K562 (cell line): ENCODE results near the gene CERCAM. TPM values are rescaled to one million over a fixed set of nuclear protein-coding genes. Genes with fewer than 3 reads are reported as not detected.

Experiments
- CTCFL ChIP-seq: IDR thresholded peaks from 2 replicates; pipeline ENCODE4 v1.6.1; 2011; ENCODE audit warnings: borderline replicate concordance, low read depth, mild to moderate bottlenecking, moderate library complexity, low read length; ENCODE audit not compliant: insufficient read depth, poor library complexity, severe bottlenecking
- JUND ChIP-seq, 2 experiments: IDR thresholded peaks; 2 replicates in 1 of 2; 3 replicates in 1 of 2; pipeline ENCODE4 v1.6.1; 2011; ENCODE audit warnings: borderline replicate concordance in 2 of 2, low read depth in 2 of 2, low read length in 2 of 2, improper control_type of control experiment in 1 of 2, missing biosample characterization in 1 of 2, missing genetic modification characterization in 1 of 2, missing genetic modification reagents in 1 of 2
- MGA ChIP-seq: fragments of 450-650 bp; IDR thresholded peaks from 2 replicates; pipeline ENCODE4 v1.6.1; 2016; ENCODE audit warnings: mild to moderate bottlenecking, moderate library complexity
- POLR2A ChIP-seq: fragments of 450-650 bp; conservative IDR thresholded peaks from 2 replicates; pipeline ENCODE4 v1.6.1; 2016
- PREB ChIP-seq: sonication (generic); formaldehyde crosslinking; IDR thresholded peaks from 2 replicates; pipeline ENCODE4 v1.8.1; 2023; ENCODE audit warnings: mild to moderate bottlenecking, missing genetic modification reagents
- ZBTB33 ChIP-seq: sonication (generic); formaldehyde crosslinking; IDR thresholded peaks from 2 replicates; pipeline ENCODE4 v1.8.1; 2023; ENCODE audit warnings: mild to moderate bottlenecking, missing genetic modification reagents
- polyA plus RNA-seq, 8 experiments: library from polyadenylated mRNA; depleted of rRNA in 4 of 8; stranded (reverse) in 5 of 8; unstranded in 3 of 8; fragments of >200 nt; fragmentation: Nextera tagmentation in 2 of 8; fragmentation: Illumina TruSeq in 1 of 8; extraction: Ambion mirVana in 2 of 8; extraction: Trizol in 1 of 8; gene quantifications; 2 replicates each; pipeline versions ENCODE4 v1.2.1 to v1.2.3, GENCODE V29; 2011 to 2014; ENCODE audit warnings: inconsistent platforms in 1 of 8, missing spikeins in 1 of 8
- total RNA-seq, 7 experiments: library from RNA; depleted of rRNA in 6 of 7; stranded (reverse); fragments of >200 nt in 6 of 7; fragmentation: Illumina TruSeq in 2 of 7; extraction: Trizol in 2 of 7; gene quantifications; 2 replicates each; pipeline versions ENCODE4 v1.2.1 to v1.2.3, GENCODE V29; 2011 to 2021; ENCODE audit warnings: low replicate concordance in 1 of 7
- TF ChIP-seq, protein P1 (sequence below): fragments of 450-650 bp; formaldehyde crosslinking; IDR thresholded peaks from 2 replicates; pipeline ENCODE4 v1.4.0; 2020; ENCODE audit warnings: mild to moderate bottlenecking, moderate library complexity

The CERCAM gene
- total and polyA plus RNA-seq, 9 of the 15 experiments (the other 6 are each of a cell fraction or from before 2014, with no cell fraction given) = 0.75 to 24.0 (median 18.0) TPM

- peak; percentile 75 for TF ChIP-seq MGA
- TF ChIP-seq, protein P1, sequence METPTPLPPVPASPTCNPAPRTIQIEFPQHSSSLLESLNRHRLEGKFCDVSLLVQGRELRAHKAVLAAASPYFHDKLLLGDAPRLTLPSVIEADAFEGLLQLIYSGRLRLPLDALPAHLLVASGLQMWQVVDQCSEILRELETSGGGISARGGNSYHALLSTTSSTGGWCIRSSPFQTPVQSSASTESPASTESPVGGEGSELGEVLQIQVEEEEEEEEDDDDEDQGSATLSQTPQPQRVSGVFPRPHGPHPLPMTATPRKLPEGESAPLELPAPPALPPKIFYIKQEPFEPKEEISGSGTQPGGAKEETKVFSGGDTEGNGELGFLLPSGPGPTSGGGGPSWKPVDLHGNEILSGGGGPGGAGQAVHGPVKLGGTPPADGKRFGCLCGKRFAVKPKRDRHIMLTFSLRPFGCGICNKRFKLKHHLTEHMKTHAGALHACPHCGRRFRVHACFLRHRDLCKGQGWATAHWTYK = 0 out of 2 replicates have a peak, but pooled peaks have one; percentile 74
- peak; percentile 53; the same call in 1 of the 2 replicates for TF ChIP-seq ZBTB33 (CRISPR knock-in tag)
- peak; percentile 64 for TF ChIP-seq POLR2A
- TF ChIP-seq JUND (IDR thresholded peaks at IDR 0.05; ENCODE audit: borderline replicate concordance, low read depth, low read length) = peak; percentile 23; the same call in 1 of the 2 replicates
- TF ChIP-seq JUND (tag; IDR thresholded peaks at IDR 0.05; ENCODE audit: borderline replicate concordance, low read depth, low read length) = peak; percentile 14; the same call in 1 of the 3 replicates
- TF ChIP-seq CTCFL = peak; percentile 99
- TF ChIP-seq PREB (CRISPR knock-in tag) = no peak
Observed at GRCh38 chr9:128420060-128420650, 502 bp upstream of the CERCAM start (continued).
